C1 segment of cervical spinal cord (tissue), 14 donors: ENCODE results near the gene GPR42.
"Not testable (repeated sequence)": the region's sequence is repeated elsewhere in the genome, so short reads cannot be mapped to it uniquely, and the experiment has no call there.

Source experiments
- DNase-seq, 14 donors: peaks; one replicate each; lab custom pipeline; 2025; lab: John Stamatoyannopoulos, UW

The GPR42 gene

GRCh38 chr19:35362261-35363000 is 8.4 kb upstream of the GPR42 start:
- DNase-seq: no peak

GRCh38 chr19:35363001-35363590 is 7.8 kb upstream of the GPR42 start:
- no peak for DNase-seq

- no peak for DNase-seq
These were observed 7.0 kb upstream of the GPR42 start for GRCh38 chr19:35363711-35364425.

- no peak for DNase-seq
These were observed 5.6 kb upstream of the GPR42 start for GRCh38 chr19:35365303-35365702.

GRCh38 chr19:35368378-35368777 is 2.5 kb upstream of the GPR42 start:
- no peak for DNase-seq

- no peak for DNase-seq
These were observed 1.3 kb upstream of the GPR42 start for GRCh38 chr19:35369522-35369921.

- DNase-seq: no peak
These were observed 2.6 kb downstream of the GPR42 start for GRCh38 chr19:35373492-35373891.

- not testable (repeated sequence) for DNase-seq
These were observed 3.2 kb downstream of the GPR42 start for GRCh38 chr19:35374031-35374430.

GRCh38 chr19:35375505-35376307 is 4.8 kb downstream of the GPR42 start:
- DNase-seq: no peak

- DNase-seq: no peak
These were observed 6.8 kb downstream of the GPR42 start for GRCh38 chr19:35377656-35378055.

GRCh38 chr19:35378356-35378755 is 7.5 kb downstream of the GPR42 start:
- DNase-seq: no peak

- not testable (repeated sequence) for DNase-seq
These were observed 8.7 kb downstream of the GPR42 start for GRCh38 chr19:35379545-35379944.

- DNase-seq: no peak
These were observed 9.1 kb downstream of the GPR42 start for GRCh38 chr19:35379992-35380391.

GRCh38 chr19:35380450-35381124 is 9.7 kb downstream of the GPR42 start:
- no peak for DNase-seq

- no peak for DNase-seq
These were observed 10.4 kb downstream of the GPR42 start for GRCh38 chr19:35381318-35381717.

- no peak for DNase-seq
These were observed 11.1 kb downstream of the GPR42 start for GRCh38 chr19:35381926-35382325.

GRCh38 chr19:35383536-35383935 is 12.7 kb downstream of the GPR42 start:
- no peak for DNase-seq

- DNase-seq: no peak
These were observed 17.6 kb downstream of the GPR42 start for GRCh38 chr19:35388277-35389054.

GRCh38 chr19:35389192-35389861 is 18.5 kb downstream of the GPR42 start:
- DNase-seq: no peak
